SH-SY5Y (cell line): Measurements from ENCODE around the gene NBEA.

ENCODE experiments used
- GATA2 ChIP-seq: IDR thresholded peaks from 2 replicates; pipeline ENCODE4 v1.6.1; 2011; ENCODE audit warnings: mild to moderate bottlenecking, low read depth, low read length
- GATA3 ChIP-seq: IDR thresholded peaks from 2 replicates; pipeline ENCODE4 v1.6.1; 2011; ENCODE audit warnings: low read depth, mild to moderate bottlenecking, low read length, moderate library complexity

The NBEA gene

GRCh38 chr13:35127466-35127865 is 185.4 kb downstream of the NBEA start:
- TF ChIP-seq GATA3: no peak
- no peak for TF ChIP-seq GATA2

GRCh38 chr13:35129500-35129899 is 187.4 kb downstream of the NBEA start:
- no peak for TF ChIP-seq GATA2

- TF ChIP-seq GATA3 (no peak), GATA2 (no peak)
Observed at GRCh38 chr13:35131471-35131870, 189.4 kb downstream of the NBEA start.

- TF ChIP-seq GATA2: no peak
- no peak for TF ChIP-seq GATA3
Observed at GRCh38 chr13:35136585-35136984, 194.5 kb downstream of the NBEA start.

GRCh38 chr13:35139591-35139990 is 197.5 kb downstream of the NBEA start:
- no peak for TF ChIP-seq GATA2
- TF ChIP-seq GATA3: no peak

- TF ChIP-seq GATA3 (no peak), GATA2 (no peak)
Observed at GRCh38 chr13:35140321-35140720, 198.3 kb downstream of the NBEA start.

GRCh38 chr13:35140831-35141230 is 198.8 kb downstream of the NBEA start:
- TF ChIP-seq GATA2 (no peak), GATA3 (no peak)

- TF ChIP-seq GATA2 (no peak), GATA3 (no peak)
Observed at GRCh38 chr13:35143123-35143522, 201.1 kb downstream of the NBEA start.

GRCh38 chr13:35144166-35144890 is 202.3 kb downstream of the NBEA start:
- TF ChIP-seq GATA2: no peak
- no peak for TF ChIP-seq GATA3

- TF ChIP-seq GATA3: no peak
Observed at GRCh38 chr13:35146686-35147085, 204.6 kb downstream of the NBEA start.

GRCh38 chr13:35157143-35157755 is 215.2 kb downstream of the NBEA start:
- TF ChIP-seq GATA2 (no peak), GATA3 (no peak)

- TF ChIP-seq GATA2 (no peak), GATA3 (no peak)
Observed at GRCh38 chr13:35159041-35159440, 217.0 kb downstream of the NBEA start.

- TF ChIP-seq GATA2 (no peak), GATA3 (no peak)
Observed at GRCh38 chr13:35160896-35161295, 218.8 kb downstream of the NBEA start.

- TF ChIP-seq GATA3 (no peak), GATA2 (no peak)
Observed at GRCh38 chr13:35162420-35162819, 220.3 kb downstream of the NBEA start.

- TF ChIP-seq GATA3 (no peak), GATA2 (no peak)
Observed at GRCh38 chr13:35163674-35164073, 221.6 kb downstream of the NBEA start.
